Measurements from ENCODE around the gene RFTN1.
A peak's percentile ranks its signal among the peaks of the same experiment; 100 is the strongest.

Gene RFTN1

GRCh38 chr3:16377847-16378302 lies 135.6 kb downstream of the RFTN1 start:
- DNase-seq (ENCODE audit: low spot score): no peak

GRCh38 chr3:16377196-16377595 lies 136.3 kb downstream of the RFTN1 start:
- DNase-seq (ENCODE audit: low spot score): peak; percentile 51

GRCh38 chr3:16375891-16376290 lies 137.6 kb downstream of the RFTN1 start:
- DNase-seq (ENCODE audit: low spot score): no peak

GRCh38 chr3:16374935-16375245 lies 138.6 kb downstream of the RFTN1 start:
- DNase-seq (ENCODE audit: low spot score): no peak

- peak; percentile 15 for DNase-seq (ENCODE audit: low spot score)
Measured at GRCh38 chr3:16374047-16374934, 139.2 kb downstream of the RFTN1 start.

GRCh38 chr3:16373341-16373946 lies 140.1 kb downstream of the RFTN1 start:
- DNase-seq (ENCODE audit: low spot score): no peak

- no peak for DNase-seq (ENCODE audit: low spot score)
Measured at GRCh38 chr3:16372362-16373292, 140.9 kb downstream of the RFTN1 start.

- DNase-seq (ENCODE audit: low spot score): peak; percentile 41
Measured at GRCh38 chr3:16370872-16371740, 142.4 kb downstream of the RFTN1 start.

GRCh38 chr3:16370503-16370871 lies 143.0 kb downstream of the RFTN1 start:
- DNase-seq (ENCODE audit: low spot score): no peak

- no peak for DNase-seq (ENCODE audit: low spot score)
Measured at GRCh38 chr3:16369885-16370284, 143.6 kb downstream of the RFTN1 start.

GRCh38 chr3:16369276-16369675 lies 144.2 kb downstream of the RFTN1 start:
- no peak for DNase-seq (ENCODE audit: low spot score)

GRCh38 chr3:16366581-16366980 lies 146.9 kb downstream of the RFTN1 start:
- no peak for DNase-seq (ENCODE audit: low spot score)

GRCh38 chr3:16365491-16366128 lies 147.9 kb downstream of the RFTN1 start:
- DNase-seq (ENCODE audit: low spot score): no peak

GRCh38 chr3:16364963-16365362 lies 148.5 kb downstream of the RFTN1 start:
- DNase-seq (ENCODE audit: low spot score): no peak

GRCh38 chr3:16364323-16364722 lies 149.2 kb downstream of the RFTN1 start:
- DNase-seq (ENCODE audit: low spot score): no peak

- DNase-seq (ENCODE audit: low spot score): no peak
Measured at GRCh38 chr3:16363636-16364035, 149.9 kb downstream of the RFTN1 start.

GRCh38 chr3:16362770-16363169 lies 150.7 kb downstream of the RFTN1 start:
- no peak for DNase-seq (ENCODE audit: low spot score)

GRCh38 chr3:16361087-16361486 lies 152.4 kb downstream of the RFTN1 start:
- no peak for DNase-seq (ENCODE audit: low spot score)

GRCh38 chr3:16359331-16359730 lies 154.2 kb downstream of the RFTN1 start:
- DNase-seq (ENCODE audit: low spot score): no peak

GRCh38 chr3:16358336-16358735 lies 155.2 kb downstream of the RFTN1 start:
- DNase-seq (ENCODE audit: low spot score): no peak
